GM08714 (cell line): Measurements from ENCODE around the gene STK4.

Source experiments
- H3K4me3 ChIP-seq: fragments of 200-500 bp; sonication (Bioruptor generic); 2 replicates; pipeline ENCODE4 v1.5.1; 2014; ENCODE audit warnings: mild to moderate bottlenecking, low read length, inconsistent platforms
- ZNF274 ChIP-seq: IDR thresholded peaks from 2 replicates; pipeline ENCODE4 v1.6.1; 2012; ENCODE audit warnings: mild to moderate bottlenecking, low read depth, low read length

STK4 gene

GRCh38 chr20:45082468-45082867, 116.2 kb downstream of the STK4 start:
- no peak for TF ChIP-seq ZNF274
- H3K4me3 ChIP-seq = no peak overlapping the region

- H3K4me3 ChIP-seq = no peak overlapping the region
- TF ChIP-seq ZNF274 = no peak
Measured at GRCh38 chr20:45083127-45083526, 116.8 kb downstream of the STK4 start.

GRCh38 chr20:45085289-45085688, 119.0 kb downstream of the STK4 start:
- no peak overlapping the region for H3K4me3 ChIP-seq
- no peak for TF ChIP-seq ZNF274

GRCh38 chr20:45085867-45086266, 119.6 kb downstream of the STK4 start:
- no peak for TF ChIP-seq ZNF274
- no peak overlapping the region for H3K4me3 ChIP-seq

- no peak overlapping the region for H3K4me3 ChIP-seq
- no peak for TF ChIP-seq ZNF274
Measured at GRCh38 chr20:45087097-45087790, 120.9 kb downstream of the STK4 start.

GRCh38 chr20:45087814-45088213, 121.5 kb downstream of the STK4 start:
- H3K4me3 ChIP-seq = no peak overlapping the region
- no peak for TF ChIP-seq ZNF274

- TF ChIP-seq ZNF274 = no peak
- no peak overlapping the region for H3K4me3 ChIP-seq
Measured at GRCh38 chr20:45088247-45088646, 121.9 kb downstream of the STK4 start.

- no peak overlapping the region for H3K4me3 ChIP-seq
- TF ChIP-seq ZNF274 = no peak
Measured at GRCh38 chr20:45090481-45090880, 124.2 kb downstream of the STK4 start.

GRCh38 chr20:45091366-45091765, 125.1 kb downstream of the STK4 start:
- TF ChIP-seq ZNF274 = no peak

GRCh38 chr20:45092898-45093297, 126.6 kb downstream of the STK4 start:
- TF ChIP-seq ZNF274 = no peak
- no peak overlapping the region for H3K4me3 ChIP-seq

More at GRCh38 chr20:45091366-45091765, 125.1 kb downstream of the STK4 start:
- no peak overlapping the region for H3K4me3 ChIP-seq

GRCh38 chr20:45094201-45094600, 127.9 kb downstream of the STK4 start:
- no peak overlapping the region for H3K4me3 ChIP-seq
- TF ChIP-seq ZNF274 = no peak

- TF ChIP-seq ZNF274 = no peak
- H3K4me3 ChIP-seq = no peak overlapping the region
Measured at GRCh38 chr20:45094864-45095574, 128.7 kb downstream of the STK4 start.

- no peak for TF ChIP-seq ZNF274
- no peak overlapping the region for H3K4me3 ChIP-seq
Measured at GRCh38 chr20:45095805-45096238, 129.5 kb downstream of the STK4 start.

- TF ChIP-seq ZNF274 = no peak
- H3K4me3 ChIP-seq = no peak overlapping the region
Measured at GRCh38 chr20:45096781-45097180, 130.5 kb downstream of the STK4 start.

GRCh38 chr20:45097485-45098102, 131.3 kb downstream of the STK4 start:
- H3K4me3 ChIP-seq = no peak overlapping the region; the same call in 1 of the 2 replicates
- TF ChIP-seq ZNF274 = no peak
